ENCODE data around the gene IL1RAPL2. TPM values are rescaled to one million over a fixed set of nuclear protein-coding genes. Genes with fewer than 3 reads are reported as not detected.

IL1RAPL2 gene
- total and polyA plus RNA-seq, 10 of the 15 experiments (the other 5 are each of a cell fraction or from before 2014, with no cell fraction given), result 0.19 TPM; not detected in 9

- in situ Hi-C loops (cut with MboI), result no loop called here
- ChIA-PET POLR2A (no interaction called here), SMC1A (ENCODE audit: uncharacterized antibody, unreplicated experiment) (no interaction called here), CTCF (no interaction called here), RAD21 (ENCODE audit: unreplicated experiment) (no interaction called here)
- Histone ChIP-seq H4K20me1 (ENCODE audit: control insufficient read depth, insufficient read depth) (no peaks in the 10 kb centered on the region), H3K27ac (ENCODE audit: control insufficient read depth, insufficient read depth) (no peak overlapping the region), H3K4me3 (no peak overlapping the region), H3K9ac (ENCODE audit: control insufficient read depth, insufficient read depth, low read length) (no peak overlapping the region), H3K9me3 (replicated peaks; ENCODE audit: control insufficient read depth, insufficient read depth, low read length) (no peaks in the 10 kb centered on the region), H2AFZ (ENCODE audit: control insufficient read depth, low read depth, low read length) (no peak overlapping the region), H3K36me3 (ENCODE audit: control insufficient read depth in 2 of 2, insufficient read depth in 2 of 2, low read length in 1 of 2) (no peaks in the 10 kb centered on the region), H3K27me3 (replicated peaks in 1 of 2; ENCODE audit: control insufficient read depth in 2 of 2, insufficient read depth in 2 of 2, low read length in 1 of 2) (no peaks in the 10 kb centered on the region), H3K79me2 (ENCODE audit: control insufficient read depth, insufficient read depth, low read length) (no peaks in the 10 kb centered on the region), H3K4me2 (ENCODE audit: control insufficient read depth, insufficient read depth) (no peak overlapping the region), H3K4me1 (ENCODE audit: control insufficient read depth, insufficient read depth, low read length) (no peaks in the 10 kb centered on the region)
- intact Hi-C loops (cut with micrococcal nuclease; ENCODE audit: unreplicated experiment), result no loop called here
- FAIRE-seq (no peak), ATAC-seq (no peak), DNase-seq (ENCODE audit: low read depth, low spot score) (no peak)
- TF ChIP-seq SKIL (IDR thresholded peaks at IDR 0.05; ENCODE audit: low read depth, poor library complexity, severe bottlenecking), result no peak
- TF ChIP-seq ZNF24 (IDR thresholded peaks at IDR 0.05), result no peak
- TF ChIP-seq SP1 (IDR thresholded peaks at IDR 0.05; ENCODE audit: low read depth, low read length), result no peak
- TF ChIP-seq NFXL1 (IDR thresholded peaks at IDR 0.05; ENCODE audit: borderline replicate concordance), result no peak
- no peak for TF ChIP-seq PAX8 (IDR thresholded peaks at IDR 0.05)
- no peak for TF ChIP-seq BCL11A (IDR thresholded peaks at IDR 0.05; ENCODE audit: low read depth, low read length)
- TF ChIP-seq MAX (IDR thresholded peaks at IDR 0.05; ENCODE audit: low read depth, low read length), result no peak
- no peak for TF ChIP-seq POLR2AphosphoS2 (IDR thresholded peaks at IDR 0.05; ENCODE audit: low read depth, low read length)
- no peak for TF ChIP-seq SPI1 (IDR thresholded peaks at IDR 0.05; ENCODE audit: borderline replicate concordance, insufficient read depth, low read depth, low read length)
- TF ChIP-seq TCF7 (IDR thresholded peaks at IDR 0.05; ENCODE audit: borderline replicate concordance), result no peak
- TF ChIP-seq NR2C2 (IDR thresholded peaks at IDR 0.05; ENCODE audit: borderline replicate concordance, control insufficient read depth, insufficient read length, low read depth), result no peak
- no peak for TF ChIP-seq HCFC1 (IDR thresholded peaks at IDR 0.05; ENCODE audit: low read length)
- no peak for TF ChIP-seq POLR2AphosphoS5 (IDR thresholded peaks at IDR 0.05; ENCODE audit: low read length)
- no peak for TF ChIP-seq RELA (IDR thresholded peaks at IDR 0.05; ENCODE audit: borderline replicate concordance, partially characterized antibody)
- BruUV-seq (replicated peaks), result no TSS peak
- 0% methylated on average over 2 of the region's 2 CpGs for WGBS (ENCODE audit: insufficient coverage, insufficient replicate concordance, low lambda C conversion rate, missing lambda C conversion rate)
Observed at GRCh38 chrX:104863466-104863865, 297.5 kb downstream of the IL1RAPL2 start.
